ENCODE data around the gene GIMAP1. TPM values are rescaled to one million over a fixed set of nuclear protein-coding genes. Genes with fewer than 3 reads are reported as not detected.
A peak's percentile ranks its signal among the peaks of the same experiment; 100 is the strongest.
"Not testable (repeated sequence)": the region's sequence is repeated elsewhere in the genome, so short reads cannot be mapped to it uniquely, and the experiment has no call there.

GIMAP1 gene
- 1 to 10 TPM; 2.1 to 2.3 (median 2.3) TPM for polyA plus RNA-seq (ENCODE audit: insufficient read length in 3 of 3)
- long read RNA-seq, donor 1, full-length matches to known transcripts: 1 of 1 reads
- long read RNA-seq, donor 1, partial matches to known transcripts: 0 of 1 reads
- long read RNA-seq, donor 1, other reads (novel, unspliced or antisense): 0 of 1 reads
- long read RNA-seq, donor 2, full-length matches to known transcripts: 4 of 4 reads
- long read RNA-seq, donor 2, partial matches to known transcripts: 0 of 4 reads
- long read RNA-seq, donor 2, other reads (novel, unspliced or antisense): 0 of 4 reads
- long read RNA-seq, donor 3, full-length matches to known transcripts: 6 of 6 reads
- long read RNA-seq, donor 3, partial matches to known transcripts: 0 of 6 reads
- long read RNA-seq, donor 3, other reads (novel, unspliced or antisense): 0 of 6 reads
- long read RNA-seq, donor 4, full-length matches to known transcripts: 1 of 1 reads
- long read RNA-seq, donor 4, partial matches to known transcripts: 0 of 1 reads
- long read RNA-seq, donor 4, other reads (novel, unspliced or antisense): 0 of 1 reads
- long read RNA-seq, donor 5: 0 reads
- long read RNA-seq, donor 6, full-length matches to known transcripts: 7 of 7 reads
- long read RNA-seq, donor 6, partial matches to known transcripts: 0 of 7 reads
- long read RNA-seq, donor 6, other reads (novel, unspliced or antisense): 0 of 7 reads
- long read RNA-seq, donor 7, full-length matches to known transcripts: 2 of 2 reads
- long read RNA-seq, donor 7, partial matches to known transcripts: 0 of 2 reads
- long read RNA-seq, donor 7, other reads (novel, unspliced or antisense): 0 of 2 reads
- long read RNA-seq, donor 8: 0 reads
- long read RNA-seq, donor 9, full-length matches to known transcripts: 4 of 4 reads
- long read RNA-seq, donor 9, partial matches to known transcripts: 0 of 4 reads
- long read RNA-seq, donor 9, other reads (novel, unspliced or antisense): 0 of 4 reads
- long read RNA-seq, donor 10: 0 reads
- long read RNA-seq, donor 11: 0 reads
- long read RNA-seq, donor 12: 0 reads
- long read RNA-seq, donor 13: 0 reads
- long read RNA-seq, donor 14, full-length matches to known transcripts: 5 of 5 reads
- long read RNA-seq, donor 14, partial matches to known transcripts: 0 of 5 reads
- long read RNA-seq, donor 14, other reads (novel, unspliced or antisense): 0 of 5 reads
- long read RNA-seq, donor 15: 0 reads
- long read RNA-seq, donor 16, full-length matches to known transcripts: 9 of 9 reads
- long read RNA-seq, donor 16, partial matches to known transcripts: 0 of 9 reads
- long read RNA-seq, donor 16, other reads (novel, unspliced or antisense): 0 of 9 reads

GRCh38 chr7:150716368-150716767 is at the start of gene GIMAP1:
Gene GIMAP1, plus strand, starts transcription at chr7:150716613. Its CDS starts 2,435 bp downstream, at chr7:150719048.
- DNase-seq (ENCODE audit: extremely low read depth in 1 of 11, low read depth in 9 of 11, low spot score in 4 of 11): peak in 2 of 11 donors; percentile 10 to 11

GRCh38 chr7:150668472-150668911 is 47.9 kb upstream of the GIMAP1 start:
- no peak for DNase-seq (ENCODE audit: extremely low read depth in 1 of 11, low read depth in 9 of 11, low spot score in 4 of 11)

- no peak for DNase-seq (ENCODE audit: extremely low read depth in 1 of 11, low read depth in 9 of 11, low spot score in 4 of 11)
Measured at GRCh38 chr7:150668977-150669376, 47.4 kb upstream of the GIMAP1 start.

- DNase-seq (ENCODE audit: extremely low read depth in 1 of 11, low read depth in 9 of 11, low spot score in 4 of 11): not testable (repeated sequence)
Measured at GRCh38 chr7:150671798-150672585, 44.4 kb upstream of the GIMAP1 start.

GRCh38 chr7:150675714-150676113 is 40.7 kb upstream of the GIMAP1 start:
- no peak for DNase-seq (ENCODE audit: extremely low read depth in 1 of 11, low read depth in 9 of 11, low spot score in 4 of 11)

- not testable (repeated sequence) for DNase-seq (ENCODE audit: extremely low read depth in 1 of 11, low read depth in 9 of 11, low spot score in 4 of 11)
Measured at GRCh38 chr7:150676276-150676675, 40.1 kb upstream of the GIMAP1 start.

- DNase-seq (ENCODE audit: extremely low read depth in 1 of 11, low read depth in 9 of 11, low spot score in 4 of 11): not testable (repeated sequence)
Measured at GRCh38 chr7:150676854-150677253, 39.6 kb upstream of the GIMAP1 start.

- not testable (repeated sequence) for DNase-seq (ENCODE audit: extremely low read depth in 1 of 11, low read depth in 9 of 11, low spot score in 4 of 11)
Measured at GRCh38 chr7:150678601-150679000, 37.8 kb upstream of the GIMAP1 start.

GRCh38 chr7:150680364-150680763 is 36.0 kb upstream of the GIMAP1 start:
- DNase-seq (ENCODE audit: extremely low read depth in 1 of 11, low read depth in 9 of 11, low spot score in 4 of 11): not testable (repeated sequence)

- DNase-seq (ENCODE audit: extremely low read depth in 1 of 11, low read depth in 9 of 11, low spot score in 4 of 11): peak in 3 of 11 donors; percentile 5 to 11 (median 10)
Measured at GRCh38 chr7:150685219-150686029, 31.0 kb upstream of the GIMAP1 start, which contains the start of gene GIMAP2. Gene GIMAP2, plus strand, starts transcription at chr7:150685706. Its CDS starts 1,354 bp downstream, at chr7:150687060.

GRCh38 chr7:150686030-150686631 is 30.3 kb upstream of the GIMAP1 start:
- DNase-seq (ENCODE audit: extremely low read depth in 1 of 11, low read depth in 9 of 11, low spot score in 4 of 11): no peak

- no peak for DNase-seq (ENCODE audit: extremely low read depth in 1 of 11, low read depth in 9 of 11, low spot score in 4 of 11)
Measured at GRCh38 chr7:150688630-150689029, 27.8 kb upstream of the GIMAP1 start.

GRCh38 chr7:150695654-150696053 is 20.8 kb upstream of the GIMAP1 start:
- DNase-seq (ENCODE audit: extremely low read depth in 1 of 11, low read depth in 9 of 11, low spot score in 4 of 11): no peak

GRCh38 chr7:150703209-150703608 is 13.2 kb upstream of the GIMAP1 start:
- DNase-seq (ENCODE audit: extremely low read depth in 1 of 11, low read depth in 9 of 11, low spot score in 4 of 11): no peak

- DNase-seq (ENCODE audit: extremely low read depth in 1 of 11, low read depth in 9 of 11, low spot score in 4 of 11): no peak
Measured at GRCh38 chr7:150715293-150715692, 1.1 kb upstream of the GIMAP1 start.

GRCh38 chr7:150715738-150716137 is 675 bp upstream of the GIMAP1 start:
- no peak for DNase-seq (ENCODE audit: extremely low read depth in 1 of 11, low read depth in 9 of 11, low spot score in 4 of 11)

GRCh38 chr7:150716939-150717338 is 526 bp downstream of the GIMAP1 start:
- DNase-seq (ENCODE audit: extremely low read depth in 1 of 11, low read depth in 9 of 11, low spot score in 4 of 11): no peak
